Panc1 (cell line): ENCODE measurements around the gene PXDN. TPM values are rescaled to one million over a fixed set of nuclear protein-coding genes. Genes with fewer than 3 reads are reported as not detected.

Experiments
- ATAC-seq: fragments of 200-7000 bp; cut with Tn5 transposase; 2 replicates; pipeline ENCODE4 v1.9.1; 2020; ENCODE audit warnings: mild to moderate bottlenecking, moderate library complexity
- BruUV-seq: library from RNA; stranded (reverse); fragments of 400-500 nt; replicated peaks from 2 replicates; lab custom pipeline; 2021; lab: Mats Ljungman, UMichigan
- CTCF ChIA-PET: fragments of 300-600 bp; sonication (Branson Sonifier 250); formaldehyde crosslinking; loops from one replicate; lab custom pipeline; 2022; ENCODE audit warnings: antibody characterized with exemption; lab: Charles Lee
- POLR2A ChIA-PET: fragments of 300-600 bp; sonication (Branson Sonifier 250); formaldehyde crosslinking; loops from one replicate; lab custom pipeline; 2022; ENCODE audit warnings: antibody characterized with exemption; lab: Charles Lee
- DNase-seq: peaks from one replicate; pipeline ENCODE4 v3.0.0-alpha.2; 2010; ENCODE audit warnings: low read depth, low spot score
- H3K27ac ChIP-seq: 2 replicates; pipeline ENCODE4 v1.5.1; 2011; ENCODE audit warnings: mild to moderate bottlenecking, low read length, inconsistent platforms
- H3K27me3 ChIP-seq: fragments of 200-500 bp; sonication (Bioruptor generic); 2 replicates; pipeline ENCODE4 v1.6.0; 2014; ENCODE audit warnings: low read length, inconsistent platforms; ENCODE audit not compliant: control insufficient read depth, insufficient read depth
- H3K36me3 ChIP-seq: fragments of 200-500 bp; sonication (Bioruptor generic); 2 replicates; pipeline ENCODE4 v1.5.1; 2014; ENCODE audit warnings: inconsistent platforms, mild to moderate bottlenecking, low read length, moderate library complexity; ENCODE audit not compliant: control insufficient read depth, insufficient read depth
- H3K4me1 ChIP-seq: 2 replicates; pipeline ENCODE4 v1.5.1; 2011; ENCODE audit warnings: inconsistent platforms, mild to moderate bottlenecking, low read length, moderate library complexity; ENCODE audit not compliant: control insufficient read depth, insufficient read depth
- H3K4me3 ChIP-seq, 2 experiments: 2 replicates each; pipeline ENCODE4 v1.5.1; 2011 to 2012; ENCODE audit warnings: low read depth in 2 of 2, low read length in 2 of 2, mild to moderate bottlenecking in 2 of 2, inconsistent platforms in 1 of 2, moderate library complexity in 1 of 2
- H3K9me3 ChIP-seq: fragments of 200-500 bp; sonication (Bioruptor generic); 2 replicates; pipeline ENCODE4 v1.5.1; 2014; ENCODE audit warnings: low read depth, mild to moderate bottlenecking, inconsistent platforms, low read length, moderate library complexity; ENCODE audit not compliant: control insufficient read depth, insufficient read depth
- CTCF ChIP-seq: fragments of 450-650 bp; IDR thresholded peaks from 2 replicates; pipeline ENCODE4 v1.5.1; 2017; ENCODE audit warnings: mild to moderate bottlenecking
- POLR2AphosphoS5 ChIP-seq: IDR thresholded peaks from 2 replicates; pipeline ENCODE4 v1.6.1; 2012; ENCODE audit warnings: mild to moderate bottlenecking, low read depth, low read length, moderate library complexity
- REST ChIP-seq, 2 experiments: IDR thresholded peaks; 2 replicates each; pipeline ENCODE4 v1.6.1; 2011 to 2012; ENCODE audit warnings: low read depth in 2 of 2, control low read depth in 1 of 2, low read length in 1 of 2, mild to moderate bottlenecking in 1 of 2, moderate library complexity in 1 of 2; ENCODE audit not compliant: insufficient read depth in 1 of 2
- SIN3A ChIP-seq: IDR thresholded peaks from 2 replicates; pipeline ENCODE4 v1.6.1; 2012; ENCODE audit warnings: low read depth, mild to moderate bottlenecking, low read length, moderate library complexity, borderline replicate concordance; ENCODE audit not compliant: insufficient read depth
- TCF7L2 ChIP-seq: IDR thresholded peaks from 2 replicates; pipeline ENCODE4 v1.6.1; 2011; ENCODE audit warnings: mild to moderate bottlenecking, low read depth, low read length, inconsistent platforms
- in situ Hi-C: cut with HindIII; loops from 2 replicates; pipeline ENCODE4 v1.10.0; 2016; ENCODE audit warnings: low sequenced_read_pairs, low pct_unique_long_range_greater_than_20kb
- intact Hi-C: fragments of 100-400 bp; cut with micrococcal nuclease; formaldehyde crosslinking; loops from one replicate; pipeline ENCODE4 v1.10.0; 2022; ENCODE audit not compliant: unreplicated experiment
- total RNA-seq: library from RNA; stranded (reverse); gene quantifications from one replicate; pipeline ENCODE4 v1.2.1, GENCODE V29; 2021; ENCODE audit not compliant: unreplicated experiment

The PXDN gene
- total RNA-seq, 1 experiment from 2014 or later = 2.5 TPM

DNA sequence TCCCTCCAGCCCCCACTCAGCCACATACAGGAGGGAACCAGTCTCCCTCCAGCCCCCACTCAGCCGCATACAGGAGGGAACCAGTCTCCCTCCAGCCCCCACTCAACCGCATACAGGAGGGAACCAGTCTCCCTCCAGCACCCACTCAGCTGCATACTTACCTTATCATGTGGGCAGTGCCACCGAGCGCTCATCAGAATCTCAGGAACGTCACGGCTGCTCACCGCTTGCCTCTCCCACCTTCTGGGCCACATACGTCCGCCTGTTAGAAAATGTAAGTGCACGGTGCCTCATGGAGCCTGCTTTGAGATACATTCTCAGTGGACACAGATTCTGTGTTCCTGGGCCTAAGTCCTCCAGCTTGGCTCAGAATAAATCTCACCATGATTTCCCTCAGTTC, 124.8 kb downstream of the PXDN start:
- no peak overlapping the region for H3K4me3 ChIP-seq
- DNase-seq (no peak), ATAC-seq (no peak)
- no peaks in the 10 kb centered on the region for H3K27me3 ChIP-seq
- CTCF ChIA-PET = no interaction called here
- POLR2A ChIA-PET = no interaction called here
- H3K27ac ChIP-seq = peak overlapping the region; percentile 99
- intact Hi-C loops = no loop called here
- no peak for TF ChIP-seq SIN3A
- H3K4me1 ChIP-seq = peaks cover 19% of the 10 kb centered on the region
- H3K36me3 ChIP-seq = no peaks in the 10 kb centered on the region
- in situ Hi-C loops = no loop called here
- H3K9me3 ChIP-seq = no peaks in the 10 kb centered on the region
- no TSS peak for BruUV-seq

DNA sequence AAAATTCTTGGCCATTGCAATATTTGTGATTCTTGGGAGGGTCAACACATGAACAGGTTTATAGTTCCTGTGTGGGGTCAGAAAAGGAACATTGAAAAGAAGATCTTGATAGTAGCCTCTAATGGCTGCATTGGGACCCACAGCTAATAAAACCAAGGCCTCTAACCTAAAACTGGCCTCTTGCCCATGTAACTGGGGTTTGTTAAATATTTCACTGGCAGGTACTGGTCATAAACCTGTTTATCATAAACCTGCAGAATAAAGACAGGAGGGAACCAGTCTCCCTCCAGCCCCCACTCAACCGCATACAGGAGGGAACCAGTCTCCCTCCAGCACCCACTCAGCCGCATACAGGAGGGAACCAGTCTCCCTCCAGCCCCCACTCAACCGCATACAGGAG, 125.3 kb downstream of the PXDN start:
- Histone ChIP-seq H3K4me1 (peaks cover 16% of the 10 kb centered on the region), H3K27me3 (no peaks in the 10 kb centered on the region), H3K9me3 (no peaks in the 10 kb centered on the region), H3K27ac (peak overlapping the region; percentile 84), H3K36me3 (no peaks in the 10 kb centered on the region), H3K4me3 (no peak overlapping the region)
- intact Hi-C loops = no loop called here
- DNase-seq (no peak), ATAC-seq (no peak)
- in situ Hi-C loops = no loop called here
- ChIA-PET CTCF (no interaction called here), POLR2A (no interaction called here)
- TF ChIP-seq SIN3A (no peak), POLR2AphosphoS5 (no peak), TCF7L2 (no peak), REST (IDR thresholded peaks at IDR 0.05; ENCODE audit: insufficient read depth in 1 of 2, low read depth in 2 of 2, low read length in 1 of 2) (no peak), CTCF (no peak)
- no TSS peak for BruUV-seq

- no peak for TF ChIP-seq POLR2AphosphoS5
- TF ChIP-seq REST (IDR thresholded peaks at IDR 0.05; ENCODE audit: insufficient read depth in 1 of 2, low read depth in 2 of 2, low read length in 1 of 2) = no peak
- no peak for TF ChIP-seq CTCF
- TF ChIP-seq SIN3A = no peak
- no peak for TF ChIP-seq TCF7L2
- intact Hi-C loops (no loop called here), in situ Hi-C loops (no loop called here)
- Histone ChIP-seq H3K36me3 (no peaks in the 10 kb centered on the region), H3K27ac (peak overlapping the region; percentile 84), H3K9me3 (no peaks in the 10 kb centered on the region), H3K4me3 (no peak overlapping the region), H3K4me1 (peaks cover 21% of the 10 kb centered on the region), H3K27me3 (no peaks in the 10 kb centered on the region)
- no peak for DNase-seq
- ChIA-PET CTCF (no interaction called here), POLR2A (no interaction called here)
- no TSS peak for BruUV-seq
- ATAC-seq = peak; percentile 49; the same call in 1 of the 2 replicates
Observed at GRCh38 chr2:1618191-1618961, 125.9 kb downstream of the PXDN start.
